Liver (tissue), 9 donors: ENCODE data around the gene IRF8. TPM values are rescaled to one million over a fixed set of nuclear protein-coding genes. Genes with fewer than 3 reads are reported as not detected.
A peak's percentile ranks its signal among the peaks of the same experiment; 100 is the strongest.

Source experiments
- DNase-seq: peaks from one replicate; pipeline ENCODE4 v3.0.0-alpha.2; 2017; ENCODE audit warnings: low spot score
- H3K27ac ChIP-seq, 2 donors: one replicate each; pipeline ENCODE4 v1.7.0; 2013; ENCODE audit warnings: inconsistent platforms in 2 of 2, low read length in 2 of 2, control low read depth in 1 of 2, low read depth in 1 of 2, mild to moderate bottlenecking in 1 of 2
- H3K27me3 ChIP-seq, 4 donors: one replicate each; pipeline versions ENCODE4 v1.6.1 to v1.7.0; 2013; ENCODE audit warnings: low read length in 3 of 4, inconsistent platforms in 1 of 4, mild to moderate bottlenecking in 1 of 4, moderate library complexity in 1 of 4; ENCODE audit not compliant: control insufficient read depth in 4 of 4, insufficient read depth in 4 of 4
- H3K36me3 ChIP-seq, 4 donors: one replicate each; pipeline versions ENCODE4 v1.6.1 to v1.7.0; 2013; ENCODE audit warnings: low read length in 3 of 4, mild to moderate bottlenecking in 3 of 4, low read depth in 1 of 4, moderate library complexity in 1 of 4; ENCODE audit not compliant: control insufficient read depth in 4 of 4, insufficient read depth in 3 of 4
- H3K4me1 ChIP-seq, 4 donors: one replicate each; pipeline versions ENCODE4 v1.6.1 to v1.7.0; 2013; ENCODE audit warnings: low read length in 3 of 4, mild to moderate bottlenecking in 3 of 4, moderate library complexity in 1 of 4; ENCODE audit not compliant: control insufficient read depth in 4 of 4, insufficient read depth in 4 of 4
- H3K4me3 ChIP-seq, 3 donors: one replicate each; pipeline versions ENCODE4 v1.6.1 to v1.7.0; 2013; ENCODE audit warnings: low read length in 3 of 3, control low read depth in 1 of 3, low read depth in 1 of 3, mild to moderate bottlenecking in 1 of 3
- H3K9ac ChIP-seq, 2 donors: one replicate each; pipeline ENCODE4 v1.7.0; 2013; ENCODE audit warnings: low read length in 2 of 2, mild to moderate bottlenecking in 2 of 2, moderate library complexity in 2 of 2, control low read depth in 1 of 2, low read depth in 1 of 2
- H3K9me3 ChIP-seq, 4 donors: one replicate each; pipeline versions ENCODE4 v1.6.1 to v1.7.0; 2013; ENCODE audit warnings: low read length in 3 of 4; ENCODE audit not compliant: control insufficient read depth in 4 of 4
- EGR1 ChIP-seq, 2 donors: IDR thresholded peaks; 2 replicates each; pipeline ENCODE4 v1.6.1; 2016 to 2018; ENCODE audit warnings: antibody characterized with exemption in 2 of 2, low read depth in 2 of 2
- FOXA1 ChIP-seq: IDR thresholded peaks from 2 replicates; pipeline ENCODE4 v1.6.1; 2016; ENCODE audit warnings: antibody characterized with exemption
- FOXA2 ChIP-seq: IDR thresholded peaks from 2 replicates; pipeline ENCODE4 v1.6.1; 2016; ENCODE audit warnings: antibody characterized with exemption
- GABPA ChIP-seq, 2 donors: IDR thresholded peaks in 1 of 2; conservative IDR thresholded peaks in 1 of 2; 2 replicates each; pipeline ENCODE4 v1.6.1; 2016; ENCODE audit warnings: antibody characterized with exemption in 2 of 2, mild to moderate bottlenecking in 1 of 2, moderate library complexity in 1 of 2
- HNF4G ChIP-seq: IDR thresholded peaks from 2 replicates; pipeline ENCODE4 v1.6.1; 2016; ENCODE audit warnings: antibody characterized with exemption
- JUND ChIP-seq, 2 donors: IDR thresholded peaks; 2 replicates each; pipeline ENCODE4 v1.6.1; 2016; ENCODE audit warnings: antibody characterized with exemption in 2 of 2
- NR2F2 ChIP-seq: IDR thresholded peaks from 2 replicates; pipeline ENCODE4 v1.6.1; 2016; ENCODE audit warnings: antibody characterized with exemption
- RAD21 ChIP-seq, 2 donors: IDR thresholded peaks; 2 replicates each; pipeline ENCODE4 v1.6.1; 2016; ENCODE audit warnings: antibody characterized with exemption in 2 of 2, mild to moderate bottlenecking in 2 of 2
- SP1 ChIP-seq: IDR thresholded peaks from 2 replicates; pipeline ENCODE4 v1.6.1; 2018; ENCODE audit warnings: antibody characterized with exemption, mild to moderate bottlenecking
- WGBS: extraction: QIAGEN DNeasy Blood & Tissue Kit; methylation state at CpG from one replicate; pipeline ENCODE4 v1.1.7; 2013; 5-methylcytosine and 5-hydroxymethylcytosine counted together
- polyA plus RNA-seq, 2 donors: library from polyadenylated mRNA; stranded (reverse) in 1 of 2; unstranded in 1 of 2; fragments of 200-250 nt in 1 of 2; fragments of >200 nt in 1 of 2; fragmentation: Nextera tagmentation in 1 of 2; extraction: Ambion mirVana in 1 of 2; gene quantifications; one replicate each; pipeline versions ENCODE4 v1.2.1 to v1.2.3, GENCODE V29; 2013 to 2015
- total RNA-seq, 2 donors: library from RNA; depleted of rRNA; stranded (reverse); fragments of >200 nt; gene quantifications; one replicate each; pipeline ENCODE4 v1.2.3, GENCODE V29; 2014
- TF ChIP-seq, protein P1 (sequence below): IDR thresholded peaks from 2 replicates; pipeline ENCODE4 v1.6.1; 2016; ENCODE audit warnings: antibody characterized with exemption, mild to moderate bottlenecking
- TF ChIP-seq, protein P2 (sequence below): IDR thresholded peaks from 2 replicates; pipeline ENCODE4 v1.6.1; 2016; ENCODE audit warnings: antibody characterized with exemption
- TF ChIP-seq, protein P3 (sequence below): IDR thresholded peaks from 2 replicates; pipeline ENCODE4 v1.6.1; 2016; ENCODE audit warnings: antibody characterized with exemption
- TF ChIP-seq, protein P4 (sequence below): IDR thresholded peaks from 2 replicates; pipeline ENCODE4 v1.6.1; 2016; ENCODE audit warnings: antibody characterized with exemption
- TF ChIP-seq, protein P5 (sequence below): fragments of 150-350 bp; IDR thresholded peaks from 2 replicates; pipeline ENCODE4 v1.5.1; 2017; ENCODE audit warnings: improper control_type of control experiment, low read depth, low read length; ENCODE audit not compliant: missing input control
- donor health status: healthy.
- donor health status: healthy.
- donor health status: healthy.
- donor health status: healthy.
- donor health status: healthy.

The IRF8 gene
- total and polyA plus RNA-seq, 4 donors: 5.1 to 25.8 (median 12.3) TPM

DNA sequence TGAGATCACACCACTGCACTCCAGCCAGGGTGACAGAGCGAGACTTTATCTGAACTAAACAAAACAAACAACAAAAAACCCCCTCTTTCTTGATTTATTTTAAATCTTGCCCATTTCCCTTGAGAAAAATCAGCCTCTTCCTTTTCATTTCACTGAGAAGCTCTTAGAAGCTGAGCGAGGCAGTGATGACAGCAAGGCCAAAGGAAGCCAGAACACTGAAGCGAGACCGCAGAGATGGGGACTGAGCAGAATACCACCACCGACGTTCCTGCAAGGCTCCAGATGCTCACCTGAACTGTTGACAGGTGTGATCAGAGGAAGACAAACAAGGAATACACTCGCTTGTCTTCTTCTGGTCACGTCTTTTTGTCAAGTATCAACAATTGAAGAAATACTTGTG is 30.5 kb upstream of the IRF8 start:
- Histone ChIP-seq H3K27ac (no peak overlapping the region), H3K4me1 (no peaks in the 10 kb centered on the region), H3K9ac (no peak overlapping the region), H3K4me3 (no peak overlapping the region), H3K9me3 (no peaks in the 10 kb centered on the region), H3K36me3 (no peaks in the 10 kb centered on the region), H3K27me3 (no peaks in the 10 kb centered on the region)
- no peak for DNase-seq
- TF ChIP-seq HNF4G: no peak
- TF ChIP-seq SP1: no peak
- TF ChIP-seq, protein P1, sequence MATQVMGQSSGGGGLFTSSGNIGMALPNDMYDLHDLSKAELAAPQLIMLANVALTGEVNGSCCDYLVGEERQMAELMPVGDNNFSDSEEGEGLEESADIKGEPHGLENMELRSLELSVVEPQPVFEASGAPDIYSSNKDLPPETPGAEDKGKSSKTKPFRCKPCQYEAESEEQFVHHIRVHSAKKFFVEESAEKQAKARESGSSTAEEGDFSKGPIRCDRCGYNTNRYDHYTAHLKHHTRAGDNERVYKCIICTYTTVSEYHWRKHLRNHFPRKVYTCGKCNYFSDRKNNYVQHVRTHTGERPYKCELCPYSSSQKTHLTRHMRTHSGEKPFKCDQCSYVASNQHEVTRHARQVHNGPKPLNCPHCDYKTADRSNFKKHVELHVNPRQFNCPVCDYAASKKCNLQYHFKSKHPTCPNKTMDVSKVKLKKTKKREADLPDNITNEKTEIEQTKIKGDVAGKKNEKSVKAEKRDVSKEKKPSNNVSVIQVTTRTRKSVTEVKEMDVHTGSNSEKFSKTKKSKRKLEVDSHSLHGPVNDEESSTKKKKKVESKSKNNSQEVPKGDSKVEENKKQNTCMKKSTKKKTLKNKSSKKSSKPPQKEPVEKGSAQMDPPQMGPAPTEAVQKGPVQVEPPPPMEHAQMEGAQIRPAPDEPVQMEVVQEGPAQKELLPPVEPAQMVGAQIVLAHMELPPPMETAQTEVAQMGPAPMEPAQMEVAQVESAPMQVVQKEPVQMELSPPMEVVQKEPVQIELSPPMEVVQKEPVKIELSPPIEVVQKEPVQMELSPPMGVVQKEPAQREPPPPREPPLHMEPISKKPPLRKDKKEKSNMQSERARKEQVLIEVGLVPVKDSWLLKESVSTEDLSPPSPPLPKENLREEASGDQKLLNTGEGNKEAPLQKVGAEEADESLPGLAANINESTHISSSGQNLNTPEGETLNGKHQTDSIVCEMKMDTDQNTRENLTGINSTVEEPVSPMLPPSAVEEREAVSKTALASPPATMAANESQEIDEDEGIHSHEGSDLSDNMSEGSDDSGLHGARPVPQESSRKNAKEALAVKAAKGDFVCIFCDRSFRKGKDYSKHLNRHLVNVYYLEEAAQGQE: no peak
- no peak for TF ChIP-seq EGR1 (IDR thresholded peaks at IDR 0.05; ENCODE audit: low read depth in 2 of 2)
- TF ChIP-seq, protein P2, sequence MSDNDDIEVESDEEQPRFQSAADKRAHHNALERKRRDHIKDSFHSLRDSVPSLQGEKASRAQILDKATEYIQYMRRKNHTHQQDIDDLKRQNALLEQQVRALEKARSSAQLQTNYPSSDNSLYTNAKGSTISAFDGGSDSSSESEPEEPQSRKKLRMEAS: no peak
- TF ChIP-seq, protein P3, sequence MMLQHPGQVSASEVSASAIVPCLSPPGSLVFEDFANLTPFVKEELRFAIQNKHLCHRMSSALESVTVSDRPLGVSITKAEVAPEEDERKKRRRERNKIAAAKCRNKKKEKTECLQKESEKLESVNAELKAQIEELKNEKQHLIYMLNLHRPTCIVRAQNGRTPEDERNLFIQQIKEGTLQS: no peak
- TF ChIP-seq FOXA2: no peak
- no peak for TF ChIP-seq JUND (IDR thresholded peaks at IDR 0.05)
- 94% methylated on average over 8 of the region's 8 CpGs for WGBS

DNA sequence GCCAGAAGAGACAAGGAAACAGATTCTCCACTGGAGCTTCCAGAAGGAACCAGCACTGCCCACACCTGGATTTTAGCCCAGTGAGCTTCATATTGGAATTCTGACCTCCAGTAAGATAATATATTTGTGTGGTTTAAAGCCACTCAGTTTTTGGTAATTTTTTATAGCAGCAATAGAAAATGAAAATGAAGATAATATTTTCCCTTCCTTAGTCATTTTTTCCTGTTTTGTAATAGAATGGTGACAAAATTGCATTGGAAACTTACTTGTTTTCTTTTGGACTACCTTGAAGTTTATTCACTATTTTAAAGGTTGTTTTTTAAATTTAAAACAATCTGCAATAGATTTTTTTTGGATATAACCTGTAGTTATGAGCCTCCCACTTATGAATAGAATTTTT is 29.8 kb upstream of the IRF8 start:
- Histone ChIP-seq H3K9me3 (no peaks in the 10 kb centered on the region), H3K4me1 (no peaks in the 10 kb centered on the region), H3K27ac (no peak overlapping the region), H3K4me3 (no peak overlapping the region), H3K27me3 (no peaks in the 10 kb centered on the region), H3K36me3 (no peaks in the 10 kb centered on the region), H3K9ac (no peak overlapping the region)
- TF ChIP-seq JUND (IDR thresholded peaks at IDR 0.05) (no peak), NR2F2 (no peak), FOXA2 (no peak)
- no peak for DNase-seq

DNA sequence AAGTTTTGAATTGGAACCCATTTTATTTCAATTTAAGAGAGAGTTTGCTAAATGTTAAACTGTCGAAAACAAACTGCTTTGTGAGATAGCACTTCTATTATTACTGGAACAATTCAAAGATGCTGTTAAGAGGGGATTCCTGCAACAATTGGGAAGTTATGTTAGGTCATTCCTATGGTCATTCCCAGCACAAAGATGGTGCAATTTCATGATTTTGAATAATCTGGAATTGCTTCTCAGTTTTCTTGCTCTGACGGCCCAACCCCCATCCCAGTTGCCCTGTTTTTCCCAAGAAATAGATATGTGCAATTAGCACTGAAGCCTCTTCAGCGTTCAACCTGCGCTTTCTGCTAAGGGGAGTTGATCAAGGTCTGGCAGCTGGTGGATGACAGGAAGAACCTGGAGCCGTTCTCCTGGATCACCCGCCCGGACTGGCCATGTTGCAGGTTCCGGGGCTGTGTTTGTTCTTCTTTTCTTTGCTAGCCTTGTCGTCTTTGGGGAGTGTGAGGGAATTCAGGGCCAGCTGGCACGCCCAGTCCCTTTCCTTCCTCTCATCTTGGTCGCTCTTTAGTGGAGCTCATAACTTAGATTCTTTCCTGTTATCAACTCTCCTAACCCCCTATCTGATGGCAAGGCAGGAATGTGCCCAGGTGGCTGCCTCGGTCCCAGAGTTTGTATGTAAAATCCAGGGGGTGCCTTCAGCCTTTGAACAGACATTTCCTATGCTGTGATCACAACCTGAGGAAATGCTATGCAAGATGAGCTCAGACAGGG is 29.0 kb upstream of the IRF8 start:
- 48% methylated on average over 12 of the region's 12 CpGs for WGBS
- Histone ChIP-seq H3K27me3 (no peaks in the 10 kb centered on the region), H3K36me3 (no peaks in the 10 kb centered on the region), H3K27ac (peak overlapping the region in 1 of 2 donors; percentile 37), H3K9ac (no peak overlapping the region), H3K4me1 (no peaks in the 10 kb centered on the region), H3K4me3 (no peak overlapping the region), H3K9me3 (no peaks in the 10 kb centered on the region)
- DNase-seq: no peak
- TF ChIP-seq NR2F2: no peak
- TF ChIP-seq, protein P4, sequence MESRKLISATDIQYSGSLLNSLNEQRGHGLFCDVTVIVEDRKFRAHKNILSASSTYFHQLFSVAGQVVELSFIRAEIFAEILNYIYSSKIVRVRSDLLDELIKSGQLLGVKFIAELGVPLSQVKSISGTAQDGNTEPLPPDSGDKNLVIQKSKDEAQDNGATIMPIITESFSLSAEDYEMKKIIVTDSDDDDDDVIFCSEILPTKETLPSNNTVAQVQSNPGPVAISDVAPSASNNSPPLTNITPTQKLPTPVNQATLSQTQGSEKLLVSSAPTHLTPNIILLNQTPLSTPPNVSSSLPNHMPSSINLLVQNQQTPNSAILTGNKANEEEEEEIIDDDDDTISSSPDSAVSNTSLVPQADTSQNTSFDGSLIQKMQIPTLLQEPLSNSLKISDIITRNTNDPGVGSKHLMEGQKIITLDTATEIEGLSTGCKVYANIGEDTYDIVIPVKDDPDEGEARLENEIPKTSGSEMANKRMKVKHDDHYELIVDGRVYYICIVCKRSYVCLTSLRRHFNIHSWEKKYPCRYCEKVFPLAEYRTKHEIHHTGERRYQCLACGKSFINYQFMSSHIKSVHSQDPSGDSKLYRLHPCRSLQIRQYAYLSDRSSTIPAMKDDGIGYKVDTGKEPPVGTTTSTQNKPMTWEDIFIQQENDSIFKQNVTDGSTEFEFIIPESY: no peak
- TF ChIP-seq FOXA1: no peak
- TF ChIP-seq FOXA2: no peak
- TF ChIP-seq GABPA (IDR thresholded peaks at IDR 0.05 in 1 of 2, conservative IDR thresholded peaks at IDR 0.05 in 1 of 2): no peak
- TF ChIP-seq RAD21 (IDR thresholded peaks at IDR 0.05): no peak
- TF ChIP-seq, protein P1: no peak
- TF ChIP-seq, protein P3: no peak
- no peak for TF ChIP-seq EGR1 (IDR thresholded peaks at IDR 0.05; ENCODE audit: low read depth in 2 of 2)
- TF ChIP-seq, protein P5, sequence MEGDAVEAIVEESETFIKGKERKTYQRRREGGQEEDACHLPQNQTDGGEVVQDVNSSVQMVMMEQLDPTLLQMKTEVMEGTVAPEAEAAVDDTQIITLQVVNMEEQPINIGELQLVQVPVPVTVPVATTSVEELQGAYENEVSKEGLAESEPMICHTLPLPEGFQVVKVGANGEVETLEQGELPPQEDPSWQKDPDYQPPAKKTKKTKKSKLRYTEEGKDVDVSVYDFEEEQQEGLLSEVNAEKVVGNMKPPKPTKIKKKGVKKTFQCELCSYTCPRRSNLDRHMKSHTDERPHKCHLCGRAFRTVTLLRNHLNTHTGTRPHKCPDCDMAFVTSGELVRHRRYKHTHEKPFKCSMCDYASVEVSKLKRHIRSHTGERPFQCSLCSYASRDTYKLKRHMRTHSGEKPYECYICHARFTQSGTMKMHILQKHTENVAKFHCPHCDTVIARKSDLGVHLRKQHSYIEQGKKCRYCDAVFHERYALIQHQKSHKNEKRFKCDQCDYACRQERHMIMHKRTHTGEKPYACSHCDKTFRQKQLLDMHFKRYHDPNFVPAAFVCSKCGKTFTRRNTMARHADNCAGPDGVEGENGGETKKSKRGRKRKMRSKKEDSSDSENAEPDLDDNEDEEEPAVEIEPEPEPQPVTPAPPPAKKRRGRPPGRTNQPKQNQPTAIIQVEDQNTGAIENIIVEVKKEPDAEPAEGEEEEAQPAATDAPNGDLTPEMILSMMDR: no peak
